ENCODE measurements around the gene NR1D1. TPM values are rescaled to one million over a fixed set of nuclear protein-coding genes. Genes with fewer than 3 reads are reported as not detected.

NR1D1 gene
- total and polyA plus RNA-seq, 3 donors from 2014 or later = 9.8 to 23.6 (median 14.4) TPM

- no peak for TF ChIP-seq CTCF (IDR thresholded peaks at IDR 0.05)
- TF ChIP-seq POLR2A (IDR thresholded peaks at IDR 0.05) = no peak
- Histone ChIP-seq H3K9me3 (no peaks in the 10 kb centered on the region), H3K36me3 (ENCODE audit: low read depth, missing control alignments) (no peaks in the 10 kb centered on the region), H3K27me3 (no peaks in the 10 kb centered on the region), H3K27ac (peak overlapping the region; percentile 67 to 99), H3K4me3 (no peak overlapping the region), H3K4me1 (peaks cover 69% of the 10 kb centered on the region)
- WGBS, 2 donors = 74 to 81% methylated on average over 9 to 16 of the region's 16 CpGs
- DNase-seq = no peak
- intact Hi-C loops (cut with DNase I; ENCODE audit: low total_unique reads) = no loop called here
These were observed 6.7 kb downstream of the NR1D1 start for GRCh38 chr17:40093580-40094201.

- TF ChIP-seq POLR2A (IDR thresholded peaks at IDR 0.05) (no peak), CTCF (IDR thresholded peaks at IDR 0.05) (no peak)
- Histone ChIP-seq H3K36me3 (ENCODE audit: low read depth, missing control alignments) (no peaks in the 10 kb centered on the region), H3K27ac (peak overlapping the region; percentile 67 to 99), H3K9me3 (no peaks in the 10 kb centered on the region), H3K4me3 (no peak overlapping the region), H3K27me3 (no peaks in the 10 kb centered on the region), H3K4me1 (peaks cover 63% of the 10 kb centered on the region)
- DNase-seq = no peak
- 67 to 76% methylated on average over 24 to 29 of the region's 29 CpGs for WGBS, 2 donors
- intact Hi-C loops (cut with DNase I; ENCODE audit: low total_unique reads) = no loop called here
These were observed 7.3 kb downstream of the NR1D1 start for GRCh38 chr17:40093005-40093579.

GRCh38 chr17:40092581-40092980, 7.8 kb downstream of the NR1D1 start:
- no peak overlapping the region for H3K4me3 ChIP-seq
- intact Hi-C loops (cut with DNase I; ENCODE audit: low total_unique reads) = no loop called here
- no peak for DNase-seq
- no peaks in the 10 kb centered on the region for H3K36me3 ChIP-seq (ENCODE audit: low read depth, missing control alignments)
- WGBS, 2 donors = 42 to 56% methylated on average over 3 of the region's 3 CpGs
- no peaks in the 10 kb centered on the region for H3K9me3 ChIP-seq
- H3K4me1 ChIP-seq = peaks cover 63% of the 10 kb centered on the region
- peak overlapping the region; percentile 67 to 99 for H3K27ac ChIP-seq
- TF ChIP-seq POLR2A (IDR thresholded peaks at IDR 0.05) = no peak
- TF ChIP-seq CTCF (IDR thresholded peaks at IDR 0.05) = no peak
- no peaks in the 10 kb centered on the region for H3K27me3 ChIP-seq

- TF ChIP-seq CTCF (IDR thresholded peaks at IDR 0.05) (no peak), POLR2A (IDR thresholded peaks at IDR 0.05) (no peak)
- 55 to 64% methylated on average over 8 to 18 of the region's 18 CpGs for WGBS, 2 donors
- Histone ChIP-seq H3K9me3 (no peaks in the 10 kb centered on the region), H3K36me3 (ENCODE audit: low read depth, missing control alignments) (no peaks in the 10 kb centered on the region), H3K4me3 (no peak overlapping the region), H3K4me1 (peaks cover 56% of the 10 kb centered on the region), H3K27ac (peak overlapping the region; percentile 67 to 99), H3K27me3 (no peaks in the 10 kb centered on the region)
- no peak for DNase-seq
- intact Hi-C loops (cut with DNase I; ENCODE audit: low total_unique reads) = no loop called here
These were observed 8.5 kb downstream of the NR1D1 start for GRCh38 chr17:40091691-40092397.

Data from testis (tissue), 3 donors.